Right lobe of liver (tissue), 4 donors: ENCODE results near the gene ABCA9.

Experiments
- POLR2A ChIP-seq: fragments of 450-650 bp; IDR thresholded peaks from one replicate; pipeline ENCODE4 v1.6.1; 2017; ENCODE audit warnings: antibody characterized with exemption, mild to moderate bottlenecking
- TF ChIP-seq, protein P1 (sequence below), 4 donors: fragments of 200-600 bp in 3 of 4; fragments of 450-650 bp in 1 of 4; IDR thresholded peaks; one replicate each; pipeline versions ENCODE4 v1.5.1 to v1.8.0; 2016 to 2022; ENCODE audit warnings: antibody characterized with exemption in 4 of 4, mild to moderate bottlenecking in 2 of 4
- donor health status: DM: no; HTN: no; CAD: no.
- donor health status: DM: no; HTN: no; CAD: no.
- donor health status: DM: no; HTN: yes; CAD: no.

DNA sequence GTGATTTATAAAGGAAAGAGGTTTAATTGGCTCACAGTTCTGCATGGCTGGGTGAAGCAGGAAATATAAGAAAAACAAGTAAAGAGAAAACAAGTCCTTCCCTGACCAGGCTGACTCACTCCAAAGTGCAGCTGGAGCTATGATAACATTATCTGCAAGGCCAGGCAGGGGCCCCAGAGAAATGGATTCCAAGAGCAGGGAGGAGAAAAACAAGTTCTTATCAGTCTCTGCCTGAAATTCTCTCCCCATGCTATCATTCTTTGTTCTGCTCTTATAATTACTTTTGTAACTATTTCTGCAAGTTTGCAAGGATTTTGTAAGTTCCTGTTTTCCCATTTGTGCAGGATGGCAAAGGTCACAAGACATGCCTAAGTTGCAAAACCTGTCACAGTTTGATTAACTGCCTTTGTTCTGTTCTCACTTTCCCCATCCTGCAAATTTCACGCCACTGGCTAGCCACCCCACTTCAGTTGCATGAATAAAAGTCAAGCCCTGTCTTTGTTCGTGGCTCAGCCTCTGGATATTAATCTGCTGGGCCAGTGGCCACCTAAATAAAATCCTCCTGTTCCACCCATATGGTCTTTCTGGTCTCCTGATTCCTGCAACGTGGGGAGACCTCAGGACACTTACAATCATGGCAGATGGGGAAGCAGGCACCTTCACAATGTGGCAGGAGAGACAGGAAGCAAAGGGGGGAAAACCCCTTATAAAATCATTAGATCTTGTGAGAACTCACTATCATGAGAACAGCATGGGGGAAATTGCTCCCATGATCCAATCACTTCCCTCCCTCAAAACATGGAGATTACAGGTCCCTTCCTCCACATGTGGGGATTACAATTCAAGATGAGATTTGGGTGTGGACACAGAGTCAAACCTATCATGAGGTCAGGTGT, 13.1 kb downstream of the ABCA9 start:
- TF ChIP-seq, protein P1, sequence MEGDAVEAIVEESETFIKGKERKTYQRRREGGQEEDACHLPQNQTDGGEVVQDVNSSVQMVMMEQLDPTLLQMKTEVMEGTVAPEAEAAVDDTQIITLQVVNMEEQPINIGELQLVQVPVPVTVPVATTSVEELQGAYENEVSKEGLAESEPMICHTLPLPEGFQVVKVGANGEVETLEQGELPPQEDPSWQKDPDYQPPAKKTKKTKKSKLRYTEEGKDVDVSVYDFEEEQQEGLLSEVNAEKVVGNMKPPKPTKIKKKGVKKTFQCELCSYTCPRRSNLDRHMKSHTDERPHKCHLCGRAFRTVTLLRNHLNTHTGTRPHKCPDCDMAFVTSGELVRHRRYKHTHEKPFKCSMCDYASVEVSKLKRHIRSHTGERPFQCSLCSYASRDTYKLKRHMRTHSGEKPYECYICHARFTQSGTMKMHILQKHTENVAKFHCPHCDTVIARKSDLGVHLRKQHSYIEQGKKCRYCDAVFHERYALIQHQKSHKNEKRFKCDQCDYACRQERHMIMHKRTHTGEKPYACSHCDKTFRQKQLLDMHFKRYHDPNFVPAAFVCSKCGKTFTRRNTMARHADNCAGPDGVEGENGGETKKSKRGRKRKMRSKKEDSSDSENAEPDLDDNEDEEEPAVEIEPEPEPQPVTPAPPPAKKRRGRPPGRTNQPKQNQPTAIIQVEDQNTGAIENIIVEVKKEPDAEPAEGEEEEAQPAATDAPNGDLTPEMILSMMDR (IDR thresholded peaks at IDR 0.05), result no peak
- TF ChIP-seq POLR2A, result no peak
